Measurements from ENCODE around the gene CD248.

DNA sequence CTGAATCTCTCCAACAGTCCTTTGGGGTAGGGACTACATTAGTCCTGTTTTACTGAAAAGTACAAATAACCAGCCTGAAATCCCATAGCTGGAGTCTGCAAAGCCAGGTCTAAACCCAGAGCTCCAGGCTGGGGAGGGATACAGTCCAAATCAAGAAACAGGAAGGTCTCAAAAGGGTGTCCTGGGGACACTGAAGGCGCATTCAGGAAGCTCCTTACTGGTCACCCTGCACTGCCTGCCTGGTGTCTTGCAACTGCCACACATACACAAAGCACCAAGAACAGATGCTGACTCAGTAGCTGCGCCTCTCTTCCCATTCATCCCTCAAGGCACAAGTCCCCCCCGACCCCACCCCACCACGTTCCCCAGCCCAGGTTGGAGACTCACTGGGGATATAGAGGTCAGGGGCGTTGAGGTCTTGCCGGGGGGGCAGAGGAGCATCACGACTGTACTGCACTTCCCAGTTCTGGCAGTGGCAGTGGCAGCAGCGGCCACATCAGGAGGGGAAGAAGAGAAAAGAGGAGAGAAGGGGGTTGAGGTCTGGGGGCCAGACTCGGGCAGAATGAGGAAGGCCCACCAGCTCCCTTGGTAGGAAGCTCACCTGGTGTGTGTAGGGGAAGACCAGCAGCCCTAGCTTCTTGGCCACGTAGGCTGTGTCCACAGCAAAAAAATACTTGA, 29.5 kb downstream of the CD248 start:
- TF ChIP-seq TAF1 (IDR thresholded peaks at IDR 0.05; ENCODE audit: borderline replicate concordance, low read depth, low read length) (no peak), POLR2AphosphoS5 (IDR thresholded peaks at IDR 0.05; ENCODE audit: low read depth, low read length) (no peak), POLR2A (IDR thresholded peaks at IDR 0.05; ENCODE audit: low read depth, low read length) (no peak)

Measured in GM12892 (cell line).